ENCODE data around the gene SSBP3.

Gene SSBP3

GRCh38 chr1:54325284-54325683 lies 80.9 kb downstream of the SSBP3 start:
- Histone ChIP-seq H3K27ac (ENCODE audit: low read length) (no peak overlapping the region), H3K9me3 (ENCODE audit: insufficient read depth, low read length, severe bottlenecking) (no peaks in the 10 kb centered on the region), H3K4me1 (ENCODE audit: insufficient read depth, low read length) (no peaks in the 10 kb centered on the region), H2AFZ (ENCODE audit: low read depth, low read length) (no peak overlapping the region), H3K36me3 (ENCODE audit: insufficient read depth, low read length) (peaks cover 34% of the 10 kb centered on the region), H3K9ac (ENCODE audit: low read depth, low read length) (no peak overlapping the region), H3K79me2 (ENCODE audit: insufficient read depth, low read length) (peaks cover 97% of the 10 kb centered on the region), H3K4me2 (ENCODE audit: insufficient read depth, low read length) (no peak overlapping the region), H4K20me1 (ENCODE audit: insufficient read depth, low read length) (peaks cover 96% of the 10 kb centered on the region), H3K27me3 (ENCODE audit: insufficient read depth, low read length, poor library complexity) (no peaks in the 10 kb centered on the region), H3K4me3 (ENCODE audit: low read depth in 1 of 2, low read length in 2 of 2) (no peak overlapping the region)
- TF ChIP-seq EZH2 (IDR thresholded peaks at IDR 0.05; ENCODE audit: borderline replicate concordance, low read depth, low read length, severe bottlenecking) (no peak), CTCF (IDR thresholded peaks at IDR 0.05; ENCODE audit: borderline replicate concordance, extremely low read depth, low read length, poor library complexity, severe bottlenecking) (no peak)
- ATAC-seq (ENCODE audit: insufficient read depth, low read depth) (no peak), DNase-seq (no peak)

- ATAC-seq (ENCODE audit: insufficient read depth, low read depth) (no peak), DNase-seq (no peak)
- Histone ChIP-seq H3K4me2 (ENCODE audit: insufficient read depth, low read length) (no peak overlapping the region), H3K9me3 (ENCODE audit: insufficient read depth, low read length, severe bottlenecking) (no peaks in the 10 kb centered on the region), H3K27me3 (ENCODE audit: insufficient read depth, low read length, poor library complexity) (no peaks in the 10 kb centered on the region), H3K36me3 (ENCODE audit: insufficient read depth, low read length) (peaks cover 34% of the 10 kb centered on the region), H2AFZ (ENCODE audit: low read depth, low read length) (no peak overlapping the region), H3K4me1 (ENCODE audit: insufficient read depth, low read length) (no peaks in the 10 kb centered on the region), H3K4me3 (ENCODE audit: low read depth in 1 of 2, low read length in 2 of 2) (no peak overlapping the region), H3K27ac (ENCODE audit: low read length) (no peak overlapping the region), H3K79me2 (ENCODE audit: insufficient read depth, low read length) (peaks cover 96% of the 10 kb centered on the region), H3K9ac (ENCODE audit: low read depth, low read length) (no peak overlapping the region), H4K20me1 (ENCODE audit: insufficient read depth, low read length) (peaks cover 88% of the 10 kb centered on the region)
- no peak for TF ChIP-seq EZH2 (IDR thresholded peaks at IDR 0.05; ENCODE audit: borderline replicate concordance, low read depth, low read length, severe bottlenecking)
- no peak for TF ChIP-seq CTCF (IDR thresholded peaks at IDR 0.05; ENCODE audit: borderline replicate concordance, extremely low read depth, low read length, poor library complexity, severe bottlenecking)
Observed at GRCh38 chr1:54324251-54325140, 81.7 kb downstream of the SSBP3 start.

- no peak for DNase-seq
Observed at GRCh38 chr1:54323921-54324250, 82.3 kb downstream of the SSBP3 start.

More at GRCh38 chr1:54323921-54324250, 82.3 kb downstream of the SSBP3 start:
- no peaks in the 10 kb centered on the region for H3K27me3 ChIP-seq (ENCODE audit: insufficient read depth, low read length, poor library complexity)
- H2AFZ ChIP-seq (ENCODE audit: low read depth, low read length) = no peak overlapping the region
- H3K79me2 ChIP-seq (ENCODE audit: insufficient read depth, low read length) = peaks cover 96% of the 10 kb centered on the region
- peaks cover 39% of the 10 kb centered on the region for H3K36me3 ChIP-seq (ENCODE audit: insufficient read depth, low read length)
- peaks cover 88% of the 10 kb centered on the region for H4K20me1 ChIP-seq (ENCODE audit: insufficient read depth, low read length)
- ATAC-seq (ENCODE audit: insufficient read depth, low read depth) = no peak
- H3K4me1 ChIP-seq (ENCODE audit: insufficient read depth, low read length) = no peaks in the 10 kb centered on the region
- H3K4me3 ChIP-seq (ENCODE audit: low read depth in 1 of 2, low read length in 2 of 2) = no peak overlapping the region
- H3K4me2 ChIP-seq (ENCODE audit: insufficient read depth, low read length) = no peak overlapping the region
- no peaks in the 10 kb centered on the region for H3K9me3 ChIP-seq (ENCODE audit: insufficient read depth, low read length, severe bottlenecking)
- H3K9ac ChIP-seq (ENCODE audit: low read depth, low read length) = no peak overlapping the region
- H3K27ac ChIP-seq (ENCODE audit: low read length) = no peak overlapping the region
- TF ChIP-seq EZH2 (IDR thresholded peaks at IDR 0.05; ENCODE audit: borderline replicate concordance, low read depth, low read length, severe bottlenecking) (no peak), CTCF (IDR thresholded peaks at IDR 0.05; ENCODE audit: borderline replicate concordance, extremely low read depth, low read length, poor library complexity, severe bottlenecking) (no peak)

Data from DND-41 (cell line).